HCT116 (cell line): ENCODE results near the gene KLHL3. TPM values are rescaled to one million over a fixed set of nuclear protein-coding genes. Genes with fewer than 3 reads are reported as not detected.

ENCODE experiments used
- ATAC-seq: fragments of 200-7000 bp; cut with Tn5 transposase; 2 replicates; pipeline ENCODE4 v1.9.1; 2020; ENCODE audit warnings: mild to moderate bottlenecking, moderate library complexity
- BruUV-seq: library from RNA; stranded (reverse); fragments of 400-500 nt; replicated peaks from 2 replicates; lab custom pipeline; 2021; lab: Mats Ljungman, UMichigan
- CTCF ChIA-PET: fragments of 300-600 bp; sonication (Branson Sonifier 250); formaldehyde crosslinking; loops from one replicate; lab custom pipeline; 2021; ENCODE audit warnings: antibody characterized with exemption; lab: Charles Lee
- POLR2A ChIA-PET: fragments of 300-600, 350-600 bp; sonication (Branson Sonifier 250); formaldehyde crosslinking; loops from one replicate; lab custom pipeline; 2021; ENCODE audit warnings: antibody characterized with exemption; lab: Charles Lee
- RAD21 ChIA-PET, 2 experiments: fragments of 300-600 bp; sonication (Branson Sonifier 250); formaldehyde crosslinking; loops; one replicate each; lab custom pipeline; 2023; ENCODE audit warnings: low total read pairs in 2 of 2; ENCODE audit not compliant: uncharacterized antibody in 2 of 2, unreplicated experiment in 2 of 2, low non-redundant PET in 1 of 2; lab: Charles Lee
- DNase-seq: peaks from one replicate; pipeline ENCODE4 v3.0.0-alpha.2; 2010; ENCODE audit warnings: low read depth, low spot score
- H2AFZ ChIP-seq: fragments of 200-600 bp; shearing (Covaris generic), sonication (generic); 2 replicates; pipeline ENCODE4 v1.6.1; 2017; ENCODE audit warnings: low read depth, mixed run types, mixed read lengths, antibody characterized with exemption, low read length; ENCODE audit not compliant: poor library complexity, severe bottlenecking
- H3K27ac ChIP-seq: 2 replicates; pipeline ENCODE4 v1.5.1; 2012; ENCODE audit warnings: low read depth, low read length
- H3K27me3 ChIP-seq: fragments of 200-600 bp; sonication (generic); 2 replicates; pipeline ENCODE4 v1.6.1; 2016; ENCODE audit warnings: mixed run types, low read length, mixed read lengths; ENCODE audit not compliant: insufficient read depth
- H3K36me3 ChIP-seq, 2 experiments: fragments of 200-500 bp in 1 of 2; fragments of 200-600 bp in 1 of 2; sonication (Bioruptor generic) in 1 of 2; sonication (generic) in 1 of 2; 2 replicates each; pipeline versions ENCODE4 v1.5.1 to v1.6.1; 2014 to 2016; ENCODE audit warnings: low read length in 2 of 2, inconsistent platforms in 1 of 2, mixed read lengths in 1 of 2, mixed run types in 1 of 2; ENCODE audit not compliant: insufficient read depth in 2 of 2, control insufficient read depth in 1 of 2
- H3K4me1 ChIP-seq, 2 experiments: fragments of 200-600 bp in 1 of 2; sonication (generic) in 1 of 2; 2 replicates each; pipeline versions ENCODE4 v1.5.1 to v1.6.1; 2012 to 2017; ENCODE audit warnings: low read length in 2 of 2, inconsistent platforms in 1 of 2, mild to moderate bottlenecking in 1 of 2, mixed read lengths in 1 of 2, mixed run types in 1 of 2, moderate library complexity in 1 of 2; ENCODE audit not compliant: insufficient read depth in 2 of 2, control insufficient read depth in 1 of 2
- H3K4me2 ChIP-seq: fragments of 200-600 bp; sonication (generic); 2 replicates; pipeline ENCODE4 v1.6.1; 2017; ENCODE audit warnings: mixed run types, low read length, mixed read lengths
- H3K4me3 ChIP-seq, 2 experiments: fragments of 200-600 bp in 1 of 2; sonication (generic) in 1 of 2; replicated peaks in 1 of 2; 2 replicates each; pipeline ENCODE4 v1.5.1; 2011 to 2016; ENCODE audit warnings: low read length in 2 of 2, control low read depth in 1 of 2, low read depth in 1 of 2, mild to moderate bottlenecking in 1 of 2, mixed read lengths in 1 of 2, mixed run types in 1 of 2
- H3K79me2 ChIP-seq: fragments of 200-600 bp; sonication (generic); 2 replicates; pipeline ENCODE4 v1.6.1; 2017; ENCODE audit warnings: mild to moderate bottlenecking, mixed run types, low read length, moderate library complexity, mixed read lengths; ENCODE audit not compliant: insufficient read depth
- H3K9ac ChIP-seq: fragments of 200-600 bp; sonication (generic); 2 replicates; pipeline ENCODE4 v1.6.1; 2016; ENCODE audit warnings: low read length, mixed read lengths
- H3K9me2 ChIP-seq: fragments of 200-600 bp; sonication (generic), shearing (Covaris generic); 2 replicates; pipeline ENCODE4 v1.6.1; 2017; ENCODE audit warnings: mixed run types, mild to moderate bottlenecking, moderate library complexity; ENCODE audit not compliant: insufficient read depth
- H3K9me3 ChIP-seq, 2 experiments: fragments of 200-500 bp in 1 of 2; fragments of 200-600 bp in 1 of 2; sonication (Bioruptor generic) in 1 of 2; sonication (generic) in 1 of 2; 2 replicates each; pipeline ENCODE4 v1.6.1; 2014 to 2017; ENCODE audit warnings: low read length in 2 of 2, mixed read lengths in 2 of 2, inconsistent platforms in 1 of 2, low read depth in 1 of 2, mild to moderate bottlenecking in 1 of 2, mixed run types in 1 of 2, moderate library complexity in 1 of 2; ENCODE audit not compliant: control insufficient read depth in 1 of 2, insufficient read depth in 1 of 2
- H4K20me1 ChIP-seq: fragments of 200-600 bp; sonication (generic), shearing (Covaris generic); 2 replicates; pipeline ENCODE4 v1.6.1; 2017; ENCODE audit warnings: mixed run types, mild to moderate bottlenecking, moderate library complexity; ENCODE audit not compliant: insufficient read depth
- CBX3 ChIP-seq: IDR thresholded peaks from 2 replicates; pipeline ENCODE4 v1.6.1; 2012; ENCODE audit warnings: low read depth
- EGR1 ChIP-seq: IDR thresholded peaks from 2 replicates; pipeline ENCODE4 v1.6.1; 2012; ENCODE audit warnings: low read depth
- ELF1 ChIP-seq: IDR thresholded peaks from 2 replicates; pipeline ENCODE4 v1.6.1; 2012; ENCODE audit warnings: low read depth, borderline replicate concordance
- EZH2 ChIP-seq: fragments of 200-600 bp; sonication (generic); IDR thresholded peaks from 2 replicates; pipeline ENCODE4 v1.6.1; 2017; ENCODE audit warnings: antibody characterized with exemption, mixed run types
- EZH2phosphoT487 ChIP-seq: fragments of 200-600 bp; IDR thresholded peaks from 2 replicates; pipeline ENCODE4 v1.6.1; 2018; ENCODE audit warnings: antibody characterized with exemption, borderline replicate concordance
- FOSL1 ChIP-seq: IDR thresholded peaks from 2 replicates; pipeline ENCODE4 v1.6.1; 2012; ENCODE audit warnings: low read depth
- POLR2A ChIP-seq: IDR thresholded peaks from 2 replicates; pipeline ENCODE4 v1.7.0; 2011; ENCODE audit warnings: borderline replicate concordance; ENCODE audit not compliant: insufficient read depth, insufficient read length; ENCODE audit errors: extremely low read depth
- POLR2AphosphoS5 ChIP-seq: IDR thresholded peaks from 2 replicates; pipeline ENCODE4 v1.6.1; 2011; ENCODE audit warnings: mild to moderate bottlenecking, low read depth, low read length, moderate library complexity
- SIN3A ChIP-seq: IDR thresholded peaks from 2 replicates; pipeline ENCODE4 v1.6.1; 2012; ENCODE audit warnings: low read depth
- SP1 ChIP-seq: IDR thresholded peaks from 2 replicates; pipeline ENCODE4 v1.6.1; 2012; ENCODE audit warnings: low read depth
- YY1 ChIP-seq: IDR thresholded peaks from 2 replicates; pipeline ENCODE4 v1.6.1; 2011; ENCODE audit warnings: low read length, low read depth, moderate library complexity, mild to moderate bottlenecking; ENCODE audit not compliant: insufficient replicate concordance; ENCODE audit errors: extremely low read depth
- ZFX ChIP-seq: fragments of 450-650 bp; IDR thresholded peaks from 2 replicates; pipeline ENCODE4 v1.6.1; 2017
- ZNF274 ChIP-seq: fragments of 200-500 bp; sonication (Bioruptor generic); IDR thresholded peaks from 2 replicates; pipeline ENCODE4 v1.6.1; 2014; ENCODE audit warnings: mild to moderate bottlenecking, low read depth, low read length, inconsistent platforms
- intact Hi-C: fragments of 100-400 bp; cut with micrococcal nuclease; formaldehyde crosslinking; loops from 2 replicates; pipeline ENCODE4 v1.10.0; 2022
- total RNA-seq: library from RNA; stranded (reverse); gene quantifications from one replicate; pipeline ENCODE4 v1.2.1, GENCODE V29; 2021; ENCODE audit not compliant: unreplicated experiment
- TF ChIP-seq, protein P1 (sequence below): IDR thresholded peaks from 2 replicates; pipeline ENCODE4 v1.6.1; 2011; ENCODE audit warnings: mild to moderate bottlenecking, low read length, moderate library complexity; ENCODE audit not compliant: insufficient replicate concordance; ENCODE audit errors: extremely low read depth
- TF ChIP-seq, protein P2 (sequence below), 3 experiments: fragments of 200-600 bp in 1 of 3; sonication (generic) in 1 of 3; IDR thresholded peaks in 2 of 3; conservative IDR thresholded peaks in 1 of 3; 2 replicates each; pipeline ENCODE4 v1.5.1; 2012 to 2017; ENCODE audit warnings: low read depth in 2 of 3, low read length in 2 of 3, antibody characterized with exemption in 1 of 3, borderline replicate concordance in 1 of 3, control low read depth in 1 of 3, mild to moderate bottlenecking in 1 of 3, mixed read lengths in 1 of 3, mixed run types in 1 of 3, moderate library complexity in 1 of 3; ENCODE audit not compliant: insufficient read depth in 1 of 3

KLHL3 gene
- total RNA-seq, 1 experiment from 2014 or later, result not detected

DNA sequence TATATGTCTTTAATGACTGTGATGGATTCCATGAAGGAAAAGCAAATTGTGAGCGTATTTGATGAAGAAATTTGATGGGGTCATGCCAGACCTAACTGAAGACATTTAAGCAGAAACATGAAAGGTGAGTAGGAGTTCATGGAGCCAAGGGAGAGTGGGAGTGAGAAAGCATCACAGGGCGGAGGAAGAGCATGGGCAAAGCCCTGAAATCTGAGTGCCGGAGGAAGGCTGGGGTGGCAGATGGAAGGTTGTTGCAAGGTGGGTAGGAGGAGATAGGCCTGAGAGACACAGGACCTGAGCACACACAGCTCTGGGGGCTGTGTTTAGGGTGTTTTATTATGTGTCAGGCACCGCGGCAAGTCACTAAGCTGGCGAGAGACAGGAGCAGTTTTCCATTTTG lies 136.4 kb downstream of the KLHL3 start:
- Histone ChIP-seq H4K20me1 (no peaks in the 10 kb centered on the region), H3K9ac (no peak overlapping the region), H3K9me2 (no peaks in the 10 kb centered on the region), H3K79me2 (no peaks in the 10 kb centered on the region), H3K27me3 (peaks cover 85% of the 10 kb centered on the region), H3K4me2 (no peak overlapping the region), H2AFZ (no peak overlapping the region), H3K27ac (no peak overlapping the region), H3K4me1 (no peaks in the 10 kb centered on the region), H3K4me3 (no peak overlapping the region), H3K9me3 (no peaks in the 10 kb centered on the region), H3K36me3 (no peaks in the 10 kb centered on the region)
- ChIA-PET POLR2A (no interaction called here), RAD21 (no interaction called here), CTCF (no interaction called here)
- no peak for TF ChIP-seq FOSL1
- TF ChIP-seq POLR2A, result no peak
- TF ChIP-seq EZH2phosphoT487, result no peak
- TF ChIP-seq, protein P1, sequence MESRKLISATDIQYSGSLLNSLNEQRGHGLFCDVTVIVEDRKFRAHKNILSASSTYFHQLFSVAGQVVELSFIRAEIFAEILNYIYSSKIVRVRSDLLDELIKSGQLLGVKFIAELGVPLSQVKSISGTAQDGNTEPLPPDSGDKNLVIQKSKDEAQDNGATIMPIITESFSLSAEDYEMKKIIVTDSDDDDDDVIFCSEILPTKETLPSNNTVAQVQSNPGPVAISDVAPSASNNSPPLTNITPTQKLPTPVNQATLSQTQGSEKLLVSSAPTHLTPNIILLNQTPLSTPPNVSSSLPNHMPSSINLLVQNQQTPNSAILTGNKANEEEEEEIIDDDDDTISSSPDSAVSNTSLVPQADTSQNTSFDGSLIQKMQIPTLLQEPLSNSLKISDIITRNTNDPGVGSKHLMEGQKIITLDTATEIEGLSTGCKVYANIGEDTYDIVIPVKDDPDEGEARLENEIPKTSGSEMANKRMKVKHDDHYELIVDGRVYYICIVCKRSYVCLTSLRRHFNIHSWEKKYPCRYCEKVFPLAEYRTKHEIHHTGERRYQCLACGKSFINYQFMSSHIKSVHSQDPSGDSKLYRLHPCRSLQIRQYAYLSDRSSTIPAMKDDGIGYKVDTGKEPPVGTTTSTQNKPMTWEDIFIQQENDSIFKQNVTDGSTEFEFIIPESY, result no peak
- TF ChIP-seq ZNF274, result no peak
- TF ChIP-seq, protein P2, sequence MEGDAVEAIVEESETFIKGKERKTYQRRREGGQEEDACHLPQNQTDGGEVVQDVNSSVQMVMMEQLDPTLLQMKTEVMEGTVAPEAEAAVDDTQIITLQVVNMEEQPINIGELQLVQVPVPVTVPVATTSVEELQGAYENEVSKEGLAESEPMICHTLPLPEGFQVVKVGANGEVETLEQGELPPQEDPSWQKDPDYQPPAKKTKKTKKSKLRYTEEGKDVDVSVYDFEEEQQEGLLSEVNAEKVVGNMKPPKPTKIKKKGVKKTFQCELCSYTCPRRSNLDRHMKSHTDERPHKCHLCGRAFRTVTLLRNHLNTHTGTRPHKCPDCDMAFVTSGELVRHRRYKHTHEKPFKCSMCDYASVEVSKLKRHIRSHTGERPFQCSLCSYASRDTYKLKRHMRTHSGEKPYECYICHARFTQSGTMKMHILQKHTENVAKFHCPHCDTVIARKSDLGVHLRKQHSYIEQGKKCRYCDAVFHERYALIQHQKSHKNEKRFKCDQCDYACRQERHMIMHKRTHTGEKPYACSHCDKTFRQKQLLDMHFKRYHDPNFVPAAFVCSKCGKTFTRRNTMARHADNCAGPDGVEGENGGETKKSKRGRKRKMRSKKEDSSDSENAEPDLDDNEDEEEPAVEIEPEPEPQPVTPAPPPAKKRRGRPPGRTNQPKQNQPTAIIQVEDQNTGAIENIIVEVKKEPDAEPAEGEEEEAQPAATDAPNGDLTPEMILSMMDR (IDR thresholded peaks at IDR 0.05 in 2 of 3, conservative IDR thresholded peaks at IDR 0.05 in 1 of 3; ENCODE audit: borderline replicate concordance in 1 of 3, insufficient read depth in 1 of 3, low read depth in 2 of 3, low read length in 2 of 3), result no peak
- TF ChIP-seq ELF1, result no peak
- no peak for TF ChIP-seq POLR2AphosphoS5
- no peak for TF ChIP-seq SP1
- TF ChIP-seq ZFX, result no peak
- TF ChIP-seq EGR1, result no peak
- no peak for TF ChIP-seq CBX3
- TF ChIP-seq EZH2, result no peak
- no peak for TF ChIP-seq YY1
- no peak for TF ChIP-seq SIN3A
- DNase-seq, result no peak
- no TSS peak for BruUV-seq
- intact Hi-C loops, result no loop called here
- ATAC-seq, result no peak
